SK-N-SH treated with all-trans-retinoic acid at 6 μM for 48 hours (cell line): ENCODE results near the gene LYST.

Experiments
- ISL1 ChIP-seq: fragments of 250-450 bp; sonication (Bioruptor Pico); IDR thresholded peaks from 2 replicates; pipeline ENCODE4 v2.1.2; 2022; ENCODE audit warnings: mild to moderate bottlenecking, moderate library complexity
- PATZ1 ChIP-seq: fragments of 250-450 bp; sonication (Bioruptor Pico); IDR thresholded peaks from 2 replicates; pipeline ENCODE4 v1.8.0; 2020; ENCODE audit warnings: mild to moderate bottlenecking, moderate library complexity, borderline replicate concordance
- RARB ChIP-seq: fragments of 250-450 bp; sonication (Bioruptor Pico); IDR thresholded peaks from 2 replicates; pipeline ENCODE4 v1.8.0; 2021; ENCODE audit warnings: mild to moderate bottlenecking, moderate library complexity
- ZFP30 ChIP-seq: fragments of 450-650 bp; formaldehyde crosslinking; IDR thresholded peaks from 2 replicates; pipeline ENCODE4 v1.5.0; 2022; ENCODE audit warnings: mild to moderate bottlenecking, moderate library complexity

- TF ChIP-seq RARB (no peak), ISL1 (no peak), ZFP30 (no peak), PATZ1 (CRISPR knock-in tag) (no peak)
Measured at GRCh38 chr1:235697508-235697907, 169.2 kb downstream of the LYST start.
